Spleen (tissue), 11 donors: ENCODE results near the gene ZNF691. TPM values are rescaled to one million over a fixed set of nuclear protein-coding genes. Genes with fewer than 3 reads are reported as not detected.
"Not testable (repeated sequence)": the region's sequence is repeated elsewhere in the genome, so short reads cannot be mapped to it uniquely, and the experiment has no call there.

Experiments used
- DNase-seq: peaks from one replicate; pipeline ENCODE4 v3.0.0-alpha.2; 2020
- H3K27ac ChIP-seq, 8 donors: fragments of 200-600 bp; sonication (generic) in 7 of 8; 1 replicate in 4 of 8; 2 replicates in 4 of 8; pipeline versions ENCODE4 v1.5.0 to v1.8.0; 2016 to 2021; ENCODE audit warnings: inconsistent platforms in 4 of 8, mild to moderate bottlenecking in 4 of 8, moderate library complexity in 1 of 8
- H3K27me3 ChIP-seq, 7 donors: fragments of 200-600 bp; sonication (generic) in 6 of 7; replicated peaks in 1 of 7; 1 replicate in 4 of 7; 2 replicates in 3 of 7; pipeline versions ENCODE4 v1.5.0 to v1.8.0; 2016 to 2021; ENCODE audit warnings: inconsistent platforms in 3 of 7, mild to moderate bottlenecking in 1 of 7
- H3K36me3 ChIP-seq, 6 donors: fragments of 200-600 bp; sonication (generic) in 5 of 6; 1 replicate in 4 of 6; 2 replicates in 2 of 6; pipeline versions ENCODE4 v1.5.0 to v1.8.0; 2016 to 2021; ENCODE audit warnings: inconsistent platforms in 2 of 6
- H3K4me1 ChIP-seq, 6 donors: fragments of 200-600 bp; sonication (generic) in 5 of 6; 1 replicate in 3 of 6; 2 replicates in 3 of 6; pipeline versions ENCODE4 v1.5.0 to v1.8.0; 2016 to 2021; ENCODE audit warnings: inconsistent platforms in 3 of 6
- H3K4me3 ChIP-seq, 8 donors: fragments of 200-600 bp; sonication (generic) in 7 of 8; 1 replicate in 4 of 8; 2 replicates in 4 of 8; pipeline versions ENCODE4 v1.5.0 to v1.8.0; 2016 to 2021; ENCODE audit warnings: inconsistent platforms in 4 of 8, mild to moderate bottlenecking in 4 of 8, moderate library complexity in 2 of 8
- H3K9me3 ChIP-seq, 8 donors: fragments of 200-600 bp; sonication (generic) in 7 of 8; 1 replicate in 4 of 8; 2 replicates in 4 of 8; pipeline versions ENCODE4 v1.5.0 to v1.8.0; 2016 to 2021; ENCODE audit warnings: inconsistent platforms in 4 of 8
- POLR2A ChIP-seq, 3 donors: fragments of 450-650 bp; IDR thresholded peaks; one replicate each; pipeline ENCODE4 v1.5.1; 2017; ENCODE audit warnings: antibody characterized with exemption in 3 of 3, mild to moderate bottlenecking in 1 of 3
- POLR2AphosphoS5 ChIP-seq, 3 donors: sonication (generic); formaldehyde crosslinking; IDR thresholded peaks; one replicate each; pipeline ENCODE4 v1.5.1; 2017; ENCODE audit warnings: antibody characterized with exemption in 3 of 3
- WGBS, 5 donors: extraction: QIAGEN DNeasy Blood & Tissue Kit in 3 of 5; methylation state at CpG; one replicate each; pipeline versions ENCODE4 v1.1.5 to v1.1.7; 2013 to 2018; 5-methylcytosine and 5-hydroxymethylcytosine counted together
- intact Hi-C: fragments of 100-400 bp; cut with DNase I; formaldehyde crosslinking; loops from one replicate; pipeline ENCODE4 v1.15.0; 2023; ENCODE audit warnings: low total_unique reads
- polyA plus RNA-seq, 3 donors: library from polyadenylated mRNA; stranded (reverse); fragments of 200-250 nt; gene quantifications; one replicate each; pipeline ENCODE4 v1.2.1, GENCODE V29; 2013
- total RNA-seq, 7 donors: library from RNA; depleted of rRNA in 3 of 7; stranded (reverse); fragments of >200 nt in 3 of 7; fragmentation: NEBNext Ultra II Directional in 4 of 7; extraction: Animal tissue kit (Norgen Biotek cat#: 25700) in 4 of 7; gene quantifications; one replicate each; pipeline versions ENCODE4 v1.1.0 to v1.2.1, GENCODE V29; 2016 to 2021
- TF ChIP-seq, protein P1 (sequence below), 11 experiments: fragments of 200-600 bp in 7 of 11; fragments of 450-650 bp in 4 of 11; sonication (generic) in 4 of 11; IDR thresholded peaks in 8 of 11; conservative IDR thresholded peaks in 3 of 11; 1 replicate in 7 of 11; 2 replicates in 4 of 11; pipeline versions ENCODE4 v1.4.0 to v1.8.0; 2016 to 2021; ENCODE audit warnings: antibody characterized with exemption in 11 of 11, inconsistent platforms in 4 of 11, mild to moderate bottlenecking in 1 of 11
- donor health status: healthy with polysubstance abuse.
- donor health status: DM: no; HTN: no; CAD: no; lungs with moderate emphysema.
- donor health status: DM: no; HTN: no; CAD: no.
- donor health status: Bipolar disorder and iron deficiency.
- donor health status: healthy.
- donor health status: DM: no; HTN: no; CAD: no.
- donor health status: DM: yes; HTN: yes; CAD: no.

Gene ZNF691
- total and polyA plus RNA-seq, 10 donors = 9.6 to 18.3 (median 12.1) TPM

GRCh38 chr1:42801832-42802473, 44.5 kb upstream of the ZNF691 start:
- TF ChIP-seq POLR2AphosphoS5 (IDR thresholded peaks at IDR 0.05) (no peak), POLR2A (IDR thresholded peaks at IDR 0.05) (no peak)
- peaks cover 0 to 22% (median 4%) of the 10 kb centered on the region in 6 donors for H3K36me3 ChIP-seq
- WGBS, 5 donors = 86 to 96% (median 91%) methylated on average over 8 of the region's 8 CpGs
- no peak overlapping the region for H3K27ac ChIP-seq
- no peak for DNase-seq
- intact Hi-C loops = no loop called here
- no peaks in the 10 kb centered on the region for H3K27me3 ChIP-seq
- H3K4me1 ChIP-seq = no peaks in the 10 kb centered on the region
- H3K9me3 ChIP-seq = peaks cover 0 to 8% (median 0%) of the 10 kb centered on the region in 8 donors
- H3K4me3 ChIP-seq = no peak overlapping the region

DNA sequence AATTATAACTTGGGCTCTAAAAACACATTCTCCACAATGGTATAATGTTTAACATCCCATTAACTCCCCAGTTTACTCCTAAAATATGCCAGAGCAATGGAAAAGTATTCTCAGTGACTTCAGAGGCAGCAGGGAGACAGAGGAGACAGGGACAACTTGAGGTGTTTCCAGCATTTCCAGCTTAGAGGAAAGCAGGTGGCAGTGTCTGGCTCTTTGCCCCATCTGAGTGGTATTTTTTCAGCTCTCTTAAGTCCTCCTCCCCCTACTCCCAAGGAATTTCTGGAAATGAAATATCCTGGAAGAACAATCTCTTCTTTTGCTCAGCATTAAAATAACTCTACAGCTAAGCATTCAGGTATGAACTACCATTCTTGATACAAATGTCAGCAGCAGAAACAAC, 40.2 kb upstream of the ZNF691 start:
- H3K36me3 ChIP-seq = peaks cover 0 to 39% (median 12%) of the 10 kb centered on the region in 6 donors
- no peak for DNase-seq
- no peak overlapping the region for H3K4me3 ChIP-seq
- H3K27me3 ChIP-seq = no peaks in the 10 kb centered on the region
- TF ChIP-seq POLR2A (IDR thresholded peaks at IDR 0.05) (no peak), POLR2AphosphoS5 (IDR thresholded peaks at IDR 0.05) (no peak)
- TF ChIP-seq, protein P1, sequence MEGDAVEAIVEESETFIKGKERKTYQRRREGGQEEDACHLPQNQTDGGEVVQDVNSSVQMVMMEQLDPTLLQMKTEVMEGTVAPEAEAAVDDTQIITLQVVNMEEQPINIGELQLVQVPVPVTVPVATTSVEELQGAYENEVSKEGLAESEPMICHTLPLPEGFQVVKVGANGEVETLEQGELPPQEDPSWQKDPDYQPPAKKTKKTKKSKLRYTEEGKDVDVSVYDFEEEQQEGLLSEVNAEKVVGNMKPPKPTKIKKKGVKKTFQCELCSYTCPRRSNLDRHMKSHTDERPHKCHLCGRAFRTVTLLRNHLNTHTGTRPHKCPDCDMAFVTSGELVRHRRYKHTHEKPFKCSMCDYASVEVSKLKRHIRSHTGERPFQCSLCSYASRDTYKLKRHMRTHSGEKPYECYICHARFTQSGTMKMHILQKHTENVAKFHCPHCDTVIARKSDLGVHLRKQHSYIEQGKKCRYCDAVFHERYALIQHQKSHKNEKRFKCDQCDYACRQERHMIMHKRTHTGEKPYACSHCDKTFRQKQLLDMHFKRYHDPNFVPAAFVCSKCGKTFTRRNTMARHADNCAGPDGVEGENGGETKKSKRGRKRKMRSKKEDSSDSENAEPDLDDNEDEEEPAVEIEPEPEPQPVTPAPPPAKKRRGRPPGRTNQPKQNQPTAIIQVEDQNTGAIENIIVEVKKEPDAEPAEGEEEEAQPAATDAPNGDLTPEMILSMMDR (IDR thresholded peaks at IDR 0.05 in 8 of 11, conservative IDR thresholded peaks at IDR 0.05 in 3 of 11) = no peak
- intact Hi-C loops = no loop called here
- H3K9me3 ChIP-seq = peaks cover 0 to 8% (median 0%) of the 10 kb centered on the region in 8 donors
- H3K4me1 ChIP-seq = no peaks in the 10 kb centered on the region
- no peak overlapping the region for H3K27ac ChIP-seq

GRCh38 chr1:42806593-42806992, 39.8 kb upstream of the ZNF691 start:
- no peaks in the 10 kb centered on the region for H3K4me1 ChIP-seq
- H3K27ac ChIP-seq = no peak overlapping the region
- H3K9me3 ChIP-seq = peaks cover 0 to 8% (median 0%) of the 10 kb centered on the region in 8 donors
- H3K27me3 ChIP-seq = no peaks in the 10 kb centered on the region
- 91 to 96% (median 93%) methylated on average over 5 of the region's 5 CpGs for WGBS, 5 donors
- peaks cover 0 to 42% (median 12%) of the 10 kb centered on the region in 6 donors for H3K36me3 ChIP-seq
- no peak overlapping the region for H3K4me3 ChIP-seq
- no peak for TF ChIP-seq POLR2AphosphoS5 (IDR thresholded peaks at IDR 0.05)
- no peak for TF ChIP-seq POLR2A (IDR thresholded peaks at IDR 0.05)
- TF ChIP-seq, protein P1 (IDR thresholded peaks at IDR 0.05 in 8 of 11, conservative IDR thresholded peaks at IDR 0.05 in 3 of 11) = no peak
- no peak for DNase-seq
- intact Hi-C loops = no loop called here

GRCh38 chr1:42807056-42807668, 39.3 kb upstream of the ZNF691 start:
- H3K4me1 ChIP-seq = no peaks in the 10 kb centered on the region
- intact Hi-C loops = no loop called here
- no peak overlapping the region for H3K27ac ChIP-seq
- peaks cover 0 to 42% (median 12%) of the 10 kb centered on the region in 6 donors for H3K36me3 ChIP-seq
- TF ChIP-seq, protein P1 (IDR thresholded peaks at IDR 0.05 in 8 of 11, conservative IDR thresholded peaks at IDR 0.05 in 3 of 11) = no peak
- TF ChIP-seq POLR2A (IDR thresholded peaks at IDR 0.05) = no peak
- TF ChIP-seq POLR2AphosphoS5 (IDR thresholded peaks at IDR 0.05) = no peak
- H3K27me3 ChIP-seq = no peaks in the 10 kb centered on the region
- H3K4me3 ChIP-seq = no peak overlapping the region
- H3K9me3 ChIP-seq = peaks cover 0 to 8% (median 0%) of the 10 kb centered on the region in 8 donors
- DNase-seq = no peak

GRCh38 chr1:42814815-42815214, 31.6 kb upstream of the ZNF691 start:
- 83 to 100% (median 96%) methylated on average over 2 to 3 of the region's 3 CpGs for WGBS, 5 donors

More at GRCh38 chr1:42814815-42815214, 31.6 kb upstream of the ZNF691 start:
- H3K27ac ChIP-seq, H3K4me3 ChIP-seq, H3K27me3 ChIP-seq, intact Hi-C loops, H3K9me3 ChIP-seq, DNase-seq: not testable (repeated sequence)
- peaks cover 20 to 35% (median 24%) of the 10 kb centered on the region in 6 donors for H3K4me1 ChIP-seq
- H3K36me3 ChIP-seq = peaks cover 0 to 28% (median 3%) of the 10 kb centered on the region in 6 donors
